OCI-LY1 (cell line): ENCODE data around the gene DLX6.

Experiments used
- EZH2 ChIP-seq: fragments of 200-600 bp; sonication (generic), shearing (Covaris generic); IDR thresholded peaks from 2 replicates; pipeline ENCODE4 v1.8.0; 2017; ENCODE audit warnings: borderline replicate concordance, mixed run types, mild to moderate bottlenecking, antibody characterized with exemption, low read length, moderate library complexity, mixed read lengths
- TF ChIP-seq, protein P1 (sequence below): fragments of 200-600 bp; sonication (generic), shearing (Covaris generic); IDR thresholded peaks from 2 replicates; pipeline ENCODE4 v1.5.1; 2017; ENCODE audit warnings: mild to moderate bottlenecking, antibody characterized with exemption, low read length, moderate library complexity, mixed read lengths

DNA sequence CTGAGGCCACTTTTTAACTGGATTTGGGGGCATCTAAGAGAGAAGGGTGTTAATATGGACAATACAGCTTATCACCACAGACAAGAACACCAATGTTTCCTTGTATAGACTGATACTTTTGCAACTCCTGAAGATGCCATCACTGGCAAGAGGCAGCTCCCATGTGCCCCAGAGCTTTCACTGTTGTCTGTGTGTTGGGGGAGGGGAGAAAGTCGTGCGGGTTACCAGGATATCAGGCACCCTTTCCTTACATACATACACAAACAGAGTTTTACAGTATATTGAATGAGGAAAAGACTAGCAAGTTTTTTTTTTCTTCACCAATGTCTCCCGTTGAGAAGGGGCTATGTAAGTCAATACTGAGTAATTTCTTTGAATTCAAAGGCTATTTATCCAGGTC, 4.1 kb upstream of the DLX6 start:
- TF ChIP-seq, protein P1, sequence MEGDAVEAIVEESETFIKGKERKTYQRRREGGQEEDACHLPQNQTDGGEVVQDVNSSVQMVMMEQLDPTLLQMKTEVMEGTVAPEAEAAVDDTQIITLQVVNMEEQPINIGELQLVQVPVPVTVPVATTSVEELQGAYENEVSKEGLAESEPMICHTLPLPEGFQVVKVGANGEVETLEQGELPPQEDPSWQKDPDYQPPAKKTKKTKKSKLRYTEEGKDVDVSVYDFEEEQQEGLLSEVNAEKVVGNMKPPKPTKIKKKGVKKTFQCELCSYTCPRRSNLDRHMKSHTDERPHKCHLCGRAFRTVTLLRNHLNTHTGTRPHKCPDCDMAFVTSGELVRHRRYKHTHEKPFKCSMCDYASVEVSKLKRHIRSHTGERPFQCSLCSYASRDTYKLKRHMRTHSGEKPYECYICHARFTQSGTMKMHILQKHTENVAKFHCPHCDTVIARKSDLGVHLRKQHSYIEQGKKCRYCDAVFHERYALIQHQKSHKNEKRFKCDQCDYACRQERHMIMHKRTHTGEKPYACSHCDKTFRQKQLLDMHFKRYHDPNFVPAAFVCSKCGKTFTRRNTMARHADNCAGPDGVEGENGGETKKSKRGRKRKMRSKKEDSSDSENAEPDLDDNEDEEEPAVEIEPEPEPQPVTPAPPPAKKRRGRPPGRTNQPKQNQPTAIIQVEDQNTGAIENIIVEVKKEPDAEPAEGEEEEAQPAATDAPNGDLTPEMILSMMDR = no peak
- TF ChIP-seq EZH2 = no peak
